HuH-7 (cell line): ENCODE data around the gene SRSF1.
A peak's percentile ranks its signal among the peaks of the same experiment; 100 is the strongest.
"Not testable (repeated sequence)": the region's sequence is repeated elsewhere in the genome, so short reads cannot be mapped to it uniquely, and the experiment has no call there.

Experiments
- DNase-seq: peaks from one replicate; pipeline ENCODE4 v3.0.0; 2011; ENCODE audit warnings: low spot score

SRSF1 gene

GRCh38 chr17:57965521-57966160 lies 41.4 kb downstream of the SRSF1 start:
- DNase-seq: no peak

GRCh38 chr17:57963149-57963511 lies 43.9 kb downstream of the SRSF1 start:
- DNase-seq: no peak

- DNase-seq: no peak
Observed at GRCh38 chr17:57962279-57963148, 44.5 kb downstream of the SRSF1 start.

- no peak for DNase-seq
Observed at GRCh38 chr17:57959929-57960328, 47.1 kb downstream of the SRSF1 start.

GRCh38 chr17:57958391-57958790 lies 48.7 kb downstream of the SRSF1 start:
- not testable (repeated sequence) for DNase-seq

GRCh38 chr17:57957886-57958285 lies 49.2 kb downstream of the SRSF1 start:
- no peak for DNase-seq

GRCh38 chr17:57957120-57957850 lies 49.8 kb downstream of the SRSF1 start:
- no peak for DNase-seq

GRCh38 chr17:57956291-57957119 lies 50.5 kb downstream of the SRSF1 start:
- DNase-seq: no peak

GRCh38 chr17:57955183-57955931 lies 51.7 kb downstream of the SRSF1 start, which contains the start of gene CUEDC1:
Gene CUEDC1, minus strand, starts transcription at chr17:57955412. Its CDS starts 69,848 bp downstream, at chr17:57885564.
- DNase-seq: peak; percentile 78

GRCh38 chr17:57954397-57955182 lies 52.5 kb downstream of the SRSF1 start:
- DNase-seq: peak; percentile 79

GRCh38 chr17:57953705-57954396 lies 53.2 kb downstream of the SRSF1 start:
- DNase-seq: no peak
